Measurements from ENCODE around the gene MACO1. TPM values are rescaled to one million over a fixed set of nuclear protein-coding genes. Genes with fewer than 3 reads are reported as not detected.
A peak's percentile ranks its signal among the peaks of the same experiment; 100 is the strongest.

The MACO1 gene
- total and polyA plus RNA-seq, 4 donors = 7.9 to 20.7 (median 13.6) TPM

GRCh38 chr1:25522031-25522655, 91.4 kb downstream of the MACO1 start:
- peak in 1 of 3 donors; percentile 26 for DNase-seq
- 75 to 90% methylated on average over 5 of the region's 5 CpGs for WGBS, 2 donors
- peaks cover 0 to 7% (median 1%) of the 10 kb centered on the region in 4 donors for H3K9me3 ChIP-seq (ENCODE audit: control insufficient read depth in 4 of 4, insufficient read depth in 3 of 4, low read length in 3 of 4)
- ATAC-seq (ENCODE audit: insufficient read depth, low FRiP score) = no peak
- H3K27me3 ChIP-seq (ENCODE audit: control insufficient read depth in 3 of 3, insufficient read depth in 3 of 3, low read length in 2 of 3) = no peaks in the 10 kb centered on the region
- no peaks in the 10 kb centered on the region for H3K4me1 ChIP-seq (ENCODE audit: control insufficient read depth in 5 of 5, insufficient read depth in 5 of 5, low read length in 5 of 5)
- H3K36me3 ChIP-seq (ENCODE audit: control insufficient read depth in 4 of 4, insufficient read depth in 4 of 4, low read length in 4 of 4) = no peaks in the 10 kb centered on the region
- H3K4me3 ChIP-seq = no peak overlapping the region
- no peak for TF ChIP-seq CTCF (IDR thresholded peaks at IDR 0.05; ENCODE audit: control extremely low read depth, extremely low read depth)
- H3K9ac ChIP-seq (ENCODE audit: insufficient read depth in 1 of 2, low read length in 2 of 2) = no peak overlapping the region
- H3K27ac ChIP-seq (ENCODE audit: low read depth in 1 of 2, low read length in 1 of 2) = no peak overlapping the region

- Histone ChIP-seq H3K4me3 (no peak overlapping the region), H3K9me3 (ENCODE audit: control insufficient read depth in 4 of 4, insufficient read depth in 3 of 4, low read length in 3 of 4) (peaks cover 0 to 7% (median 1%) of the 10 kb centered on the region in 4 donors), H3K36me3 (ENCODE audit: control insufficient read depth in 4 of 4, insufficient read depth in 4 of 4, low read length in 4 of 4) (no peaks in the 10 kb centered on the region), H3K27me3 (ENCODE audit: control insufficient read depth in 3 of 3, insufficient read depth in 3 of 3, low read length in 2 of 3) (no peaks in the 10 kb centered on the region), H3K27ac (ENCODE audit: low read depth in 1 of 2, low read length in 1 of 2) (no peak overlapping the region), H3K9ac (ENCODE audit: insufficient read depth in 1 of 2, low read length in 2 of 2) (no peak overlapping the region), H3K4me1 (ENCODE audit: control insufficient read depth in 5 of 5, insufficient read depth in 5 of 5, low read length in 5 of 5) (no peaks in the 10 kb centered on the region)
- ATAC-seq (ENCODE audit: insufficient read depth, low FRiP score) (no peak), DNase-seq (peak in 1 of 3 donors; percentile 32)
- WGBS, 2 donors = 72 to 91% methylated on average over 10 of the region's 10 CpGs
- no peak for TF ChIP-seq CTCF (IDR thresholded peaks at IDR 0.05; ENCODE audit: control extremely low read depth, extremely low read depth)
Observed at GRCh38 chr1:25523542-25523941, 92.8 kb downstream of the MACO1 start.

GRCh38 chr1:25524568-25525360, 94.1 kb downstream of the MACO1 start:
- H3K4me1 ChIP-seq (ENCODE audit: control insufficient read depth in 5 of 5, insufficient read depth in 5 of 5, low read length in 5 of 5) = no peaks in the 10 kb centered on the region
- no peaks in the 10 kb centered on the region for H3K36me3 ChIP-seq (ENCODE audit: control insufficient read depth in 4 of 4, insufficient read depth in 4 of 4, low read length in 4 of 4)
- DNase-seq = no peak
- H3K4me3 ChIP-seq = no peak overlapping the region
- no peak for ATAC-seq (ENCODE audit: insufficient read depth, low FRiP score)
- TF ChIP-seq CTCF (IDR thresholded peaks at IDR 0.05; ENCODE audit: control extremely low read depth, extremely low read depth) = no peak
- 79 to 84% methylated on average over 15 of the region's 15 CpGs for WGBS, 2 donors
- no peaks in the 10 kb centered on the region for H3K27me3 ChIP-seq (ENCODE audit: control insufficient read depth in 3 of 3, insufficient read depth in 3 of 3, low read length in 2 of 3)
- no peak overlapping the region for H3K9ac ChIP-seq (ENCODE audit: insufficient read depth in 1 of 2, low read length in 2 of 2)
- H3K27ac ChIP-seq (ENCODE audit: low read depth in 1 of 2, low read length in 1 of 2) = no peak overlapping the region
- peaks cover 0 to 7% (median 1%) of the 10 kb centered on the region in 4 donors for H3K9me3 ChIP-seq (ENCODE audit: control insufficient read depth in 4 of 4, insufficient read depth in 3 of 4, low read length in 3 of 4)
